HG03060 (cell line): ENCODE results near the gene PRAMEF8.
"Not testable (repeated sequence)": the region's sequence is repeated elsewhere in the genome, so short reads cannot be mapped to it uniquely, and the experiment has no call there.

Source experiments
- ATAC-seq: cut with Tn5 transposase; IDR thresholded peaks from one replicate; pipeline ENCODE4 v1.9.1; 2021; ENCODE audit warnings: low read depth, moderate number of reproducible peaks; ENCODE audit not compliant: unreplicated experiment

Gene PRAMEF8

GRCh38 chr1:13285037-13285436, at the start of gene PRAMEF8:
TSS of gene PRAMEF8 (minus strand) at chr1:13285137. CDS start at chr1:13284091, 1,046 bp downstream.
- ATAC-seq = not testable (repeated sequence)

GRCh38 chr1:13315281-13315680, 30.3 kb upstream of the PRAMEF8 start, which contains the start of gene PRAMEF15:
TSS of gene PRAMEF15 (plus strand) at chr1:13315581. CDS start at chr1:13318408, 2,827 bp downstream.
- ATAC-seq = not testable (repeated sequence)

GRCh38 chr1:13303239-13303638, 18.3 kb upstream of the PRAMEF8 start, which contains the start of gene PRAMEF33:
TSS of gene PRAMEF33 (plus strand) at chr1:13303539. CDS start at chr1:13305955, 2,416 bp downstream.
- not testable (repeated sequence) for ATAC-seq

- not testable (repeated sequence) for ATAC-seq
Measured at GRCh38 chr1:13302197-13302596, 17.3 kb upstream of the PRAMEF8 start.

GRCh38 chr1:13298699-13299098, 13.8 kb upstream of the PRAMEF8 start:
- ATAC-seq = not testable (repeated sequence)

- ATAC-seq = not testable (repeated sequence)
Measured at GRCh38 chr1:13297216-13297931, 12.4 kb upstream of the PRAMEF8 start.

- ATAC-seq = not testable (repeated sequence)
Measured at GRCh38 chr1:13289030-13289429, 4.1 kb upstream of the PRAMEF8 start.

GRCh38 chr1:13279617-13280016, 5.3 kb downstream of the PRAMEF8 start:
- ATAC-seq = not testable (repeated sequence)

GRCh38 chr1:13277016-13277415, 7.9 kb downstream of the PRAMEF8 start:
- not testable (repeated sequence) for ATAC-seq

- not testable (repeated sequence) for ATAC-seq
Measured at GRCh38 chr1:13265124-13265523, 19.8 kb downstream of the PRAMEF8 start.

- not testable (repeated sequence) for ATAC-seq
Measured at GRCh38 chr1:13253898-13254297, 31.0 kb downstream of the PRAMEF8 start, which contains the start of gene PRAMEF5. TSS of gene PRAMEF5 (plus strand) at chr1:13254198. CDS start at chr1:13259269, 5,071 bp downstream.

GRCh38 chr1:13247122-13247521, 37.8 kb downstream of the PRAMEF8 start:
- ATAC-seq = not testable (repeated sequence)

GRCh38 chr1:13246554-13246871, 38.4 kb downstream of the PRAMEF8 start:
- not testable (repeated sequence) for ATAC-seq

GRCh38 chr1:13245841-13246553, 38.9 kb downstream of the PRAMEF8 start:
- ATAC-seq = not testable (repeated sequence)

- not testable (repeated sequence) for ATAC-seq
Measured at GRCh38 chr1:13243536-13244263, 41.2 kb downstream of the PRAMEF8 start.

- not testable (repeated sequence) for ATAC-seq
Measured at GRCh38 chr1:13239633-13240032, 45.3 kb downstream of the PRAMEF8 start.

- not testable (repeated sequence) for ATAC-seq
Measured at GRCh38 chr1:13237572-13237971, 47.4 kb downstream of the PRAMEF8 start.

- not testable (repeated sequence) for ATAC-seq
Measured at GRCh38 chr1:13234057-13234456, 50.9 kb downstream of the PRAMEF8 start.

- ATAC-seq = not testable (repeated sequence)
Measured at GRCh38 chr1:13232056-13232455, 52.9 kb downstream of the PRAMEF8 start.
